Testis (tissue), 3 donors: ENCODE data around the gene DYNLT5. TPM values are rescaled to one million over a fixed set of nuclear protein-coding genes. Genes with fewer than 3 reads are reported as not detected.

Source experiments
- DNase-seq: peaks from one replicate; pipeline ENCODE4 v3.0.0-alpha.2; 2019
- H3K27ac ChIP-seq, 2 donors: fragments of 200-600 bp; sonication (generic); one replicate each; pipeline ENCODE4 v1.5.1; 2019
- H3K27me3 ChIP-seq: fragments of 200-600 bp; sonication (generic); one replicate; pipeline ENCODE4 v1.5.1; 2019
- H3K36me3 ChIP-seq: fragments of 200-600 bp; sonication (generic); one replicate; pipeline ENCODE4 v1.5.1; 2017; ENCODE audit warnings: low read depth; ENCODE audit errors: missing control alignments
- H3K4me1 ChIP-seq: fragments of 200-600 bp; sonication (generic); one replicate; pipeline ENCODE4 v1.5.1; 2019
- H3K4me3 ChIP-seq, 2 donors: fragments of 200-600 bp; sonication (generic); one replicate each; pipeline ENCODE4 v1.5.1; 2017 to 2019
- H3K9me3 ChIP-seq: fragments of 200-600 bp; sonication (generic); one replicate; pipeline ENCODE4 v1.5.1; 2017
- CTCF ChIP-seq, 3 experiments: fragments of 450-650 bp in 2 of 3; fragments of 200-600 bp in 1 of 3; sonication (generic) in 1 of 3; IDR thresholded peaks; one replicate each; pipeline ENCODE4 v1.5.1; 2016 to 2019; ENCODE audit warnings: antibody characterized with exemption in 3 of 3, mild to moderate bottlenecking in 2 of 3, moderate library complexity in 1 of 3
- POLR2A ChIP-seq: fragments of 450-650 bp; IDR thresholded peaks from one replicate; pipeline ENCODE4 v1.6.1; 2017; ENCODE audit warnings: antibody characterized with exemption, mild to moderate bottlenecking, moderate library complexity
- WGBS, 2 donors: methylation state at CpG; one replicate each; pipeline ENCODE4 v1.1.5; 2018; 5-methylcytosine and 5-hydroxymethylcytosine counted together
- intact Hi-C: fragments of 100-400 bp; cut with DNase I; formaldehyde crosslinking; loops from one replicate; pipeline ENCODE4 v1.15.1; 2023; ENCODE audit warnings: low total_unique reads
- polyA plus RNA-seq: library from polyadenylated mRNA; stranded (reverse); fragments of 350-450 nt; fragmentation: Illumina TruSeq; extraction: RNeasy Lipid Tissue Mini Kit (QIAGEN cat#74804); gene quantifications from one replicate; pipeline ENCODE4 v1.2.3, GENCODE V29; 2014; ENCODE audit warnings: low read depth, low replicate concordance; ENCODE audit not compliant: insufficient read depth
- total RNA-seq, 2 donors: library from RNA; depleted of rRNA; stranded (reverse); fragments of >200 nt; gene quantifications; one replicate each; pipeline ENCODE4 v1.2.3, GENCODE V29; 2016

Gene DYNLT5
- total and polyA plus RNA-seq, 3 donors from 2014 or later, result 1.6 TPM; not detected in 2

- no peak overlapping the region for H3K4me3 ChIP-seq
- intact Hi-C loops, result no loop called here
- no peaks in the 10 kb centered on the region for H3K9me3 ChIP-seq
- WGBS, 2 donors, result 75 to 80% methylated on average over 6 of the region's 6 CpGs
- TF ChIP-seq CTCF (IDR thresholded peaks at IDR 0.05) (no peak), POLR2A (no peak)
- no peaks in the 10 kb centered on the region for H3K4me1 ChIP-seq
- no peak overlapping the region for H3K27ac ChIP-seq
- H3K36me3 ChIP-seq, result no peaks in the 10 kb centered on the region
- no peak for DNase-seq
- no peaks in the 10 kb centered on the region for H3K27me3 ChIP-seq
Measured at GRCh38 chr1:66757722-66758240, 5.5 kb downstream of the DYNLT5 start.

GRCh38 chr1:66758241-66758755 is 6.0 kb downstream of the DYNLT5 start:
- no peaks in the 10 kb centered on the region for H3K36me3 ChIP-seq
- H3K4me1 ChIP-seq, result no peaks in the 10 kb centered on the region
- no peaks in the 10 kb centered on the region for H3K27me3 ChIP-seq
- TF ChIP-seq POLR2A (no peak), CTCF (IDR thresholded peaks at IDR 0.05) (no peak)
- H3K9me3 ChIP-seq, result no peaks in the 10 kb centered on the region
- no peak overlapping the region for H3K4me3 ChIP-seq
- no peak for DNase-seq
- intact Hi-C loops, result no loop called here
- no peak overlapping the region for H3K27ac ChIP-seq
- WGBS, 2 donors, result 69 to 73% methylated on average over 1 of the region's 1 CpG

GRCh38 chr1:66760506-66760905 is 8.2 kb downstream of the DYNLT5 start:
- Histone ChIP-seq H3K27me3 (no peaks in the 10 kb centered on the region), H3K9me3 (no peaks in the 10 kb centered on the region), H3K4me3 (no peak overlapping the region), H3K27ac (no peak overlapping the region), H3K36me3 (no peaks in the 10 kb centered on the region), H3K4me1 (no peaks in the 10 kb centered on the region)
- DNase-seq, result no peak
- intact Hi-C loops, result no loop called here
- TF ChIP-seq CTCF (IDR thresholded peaks at IDR 0.05) (no peak), POLR2A (no peak)
- WGBS, 2 donors, result 93 to 100% methylated on average over 1 of the region's 1 CpG

- no peak overlapping the region for H3K4me3 ChIP-seq
- no peaks in the 10 kb centered on the region for H3K27me3 ChIP-seq
- no peaks in the 10 kb centered on the region for H3K36me3 ChIP-seq
- no peak for DNase-seq
- no peak for TF ChIP-seq CTCF (IDR thresholded peaks at IDR 0.05)
- no peak for TF ChIP-seq POLR2A
- H3K9me3 ChIP-seq, result no peaks in the 10 kb centered on the region
- H3K27ac ChIP-seq, result no peak overlapping the region
- 93 to 95% methylated on average over 2 of the region's 2 CpGs for WGBS, 2 donors
- H3K4me1 ChIP-seq, result no peaks in the 10 kb centered on the region
- intact Hi-C loops, result no loop called here
Measured at GRCh38 chr1:66761221-66761620, 9.0 kb downstream of the DYNLT5 start.

GRCh38 chr1:66764994-66765578 is 12.8 kb downstream of the DYNLT5 start:
- no peaks in the 10 kb centered on the region for H3K27me3 ChIP-seq
- TF ChIP-seq POLR2A (no peak), CTCF (IDR thresholded peaks at IDR 0.05) (peak; percentile 73 to 77 (median 73))
- H3K27ac ChIP-seq, result no peak overlapping the region
- no peaks in the 10 kb centered on the region for H3K4me1 ChIP-seq
- DNase-seq, result peak; percentile 73
- no peaks in the 10 kb centered on the region for H3K36me3 ChIP-seq
- no peaks in the 10 kb centered on the region for H3K9me3 ChIP-seq
- H3K4me3 ChIP-seq, result no peak overlapping the region
- 33 to 35% methylated on average over 3 of the region's 3 CpGs for WGBS, 2 donors
- intact Hi-C loops, result no loop called here
